GM18520 (cell line): ENCODE results near the gene GNAI1.
"Not testable (repeated sequence)": the region's sequence is repeated elsewhere in the genome, so short reads cannot be mapped to it uniquely, and the experiment has no call there.

Experiments
- ATAC-seq: cut with Tn5 transposase; IDR thresholded peaks from one replicate; pipeline ENCODE4 v1.9.1; 2021; ENCODE audit not compliant: unreplicated experiment

GNAI1 gene

GRCh38 chr7:80154656-80155333 lies 20.2 kb downstream of the GNAI1 start:
- ATAC-seq = no peak

GRCh38 chr7:80155374-80155773 lies 20.7 kb downstream of the GNAI1 start:
- ATAC-seq = no peak

- ATAC-seq = not testable (repeated sequence)
Measured at GRCh38 chr7:80157770-80158169, 23.1 kb downstream of the GNAI1 start.

- ATAC-seq = no peak
Measured at GRCh38 chr7:80159802-80160201, 25.2 kb downstream of the GNAI1 start.

GRCh38 chr7:80161466-80161865 lies 26.8 kb downstream of the GNAI1 start:
- ATAC-seq = no peak

- no peak for ATAC-seq
Measured at GRCh38 chr7:80165177-80165576, 30.5 kb downstream of the GNAI1 start.

- ATAC-seq = no peak
Measured at GRCh38 chr7:80170445-80170844, 35.8 kb downstream of the GNAI1 start.

GRCh38 chr7:80172387-80172786 lies 37.8 kb downstream of the GNAI1 start:
- ATAC-seq = no peak

GRCh38 chr7:80175744-80176143 lies 41.1 kb downstream of the GNAI1 start:
- no peak for ATAC-seq

- ATAC-seq = no peak
Measured at GRCh38 chr7:80181411-80181810, 46.8 kb downstream of the GNAI1 start.

- ATAC-seq = no peak
Measured at GRCh38 chr7:80182630-80183276, 48.1 kb downstream of the GNAI1 start.

- no peak for ATAC-seq
Measured at GRCh38 chr7:80183351-80183750, 48.7 kb downstream of the GNAI1 start.

GRCh38 chr7:80183900-80184685 lies 49.5 kb downstream of the GNAI1 start:
- ATAC-seq = no peak

- ATAC-seq = no peak
Measured at GRCh38 chr7:80184693-80185092, 50.1 kb downstream of the GNAI1 start.

GRCh38 chr7:80185571-80185970 lies 50.9 kb downstream of the GNAI1 start:
- ATAC-seq = no peak

- no peak for ATAC-seq
Measured at GRCh38 chr7:80186721-80187120, 52.1 kb downstream of the GNAI1 start.

GRCh38 chr7:80187279-80187678 lies 52.6 kb downstream of the GNAI1 start:
- no peak for ATAC-seq

GRCh38 chr7:80187727-80188126 lies 53.1 kb downstream of the GNAI1 start:
- ATAC-seq = no peak

- no peak for ATAC-seq
Measured at GRCh38 chr7:80189638-80190037, 55.0 kb downstream of the GNAI1 start.

- no peak for ATAC-seq
Measured at GRCh38 chr7:80197627-80198026, 63.0 kb downstream of the GNAI1 start.

GRCh38 chr7:80199051-80199450 lies 64.4 kb downstream of the GNAI1 start:
- ATAC-seq = no peak

GRCh38 chr7:80204454-80204853 lies 69.8 kb downstream of the GNAI1 start:
- ATAC-seq = no peak
